Osteocyte (in vitro differentiated cells): ENCODE measurements around the gene PDGFB. TPM values are rescaled to one million over a fixed set of nuclear protein-coding genes. Genes with fewer than 3 reads are reported as not detected.
A peak's percentile ranks its signal among the peaks of the same experiment; 100 is the strongest.

Experiments used
- DNase-seq: peaks from one replicate; pipeline ENCODE4 v3.0.0; 2021; ENCODE audit warnings: mixed read lengths; ENCODE audit not compliant: unreplicated experiment; ENCODE audit errors: extremely low spot score
- H3K27ac Mint-ChIP-seq: one replicate; pipeline ENCODE4 v1.8.0; 2021; ENCODE audit warnings: mild to moderate bottlenecking, mixed read lengths; ENCODE audit not compliant: unreplicated experiment
- H3K27me3 Mint-ChIP-seq: one replicate; pipeline ENCODE4 v1.8.0; 2021; ENCODE audit warnings: mixed read lengths; ENCODE audit not compliant: unreplicated experiment
- H3K36me3 Mint-ChIP-seq: one replicate; pipeline ENCODE4 v1.8.0; 2021; ENCODE audit warnings: mixed read lengths; ENCODE audit not compliant: unreplicated experiment
- H3K4me1 Mint-ChIP-seq: one replicate; pipeline ENCODE4 v1.8.0; 2021; ENCODE audit warnings: mixed read lengths; ENCODE audit not compliant: unreplicated experiment
- H3K4me3 Mint-ChIP-seq: one replicate; pipeline ENCODE4 v1.8.0; 2021; ENCODE audit warnings: mild to moderate bottlenecking, moderate library complexity, mixed read lengths; ENCODE audit not compliant: unreplicated experiment
- H3K9me3 Mint-ChIP-seq: one replicate; pipeline ENCODE4 v1.8.0; 2021; ENCODE audit warnings: mixed read lengths; ENCODE audit not compliant: unreplicated experiment
- total RNA-seq: library from RNA; stranded (reverse); gene quantifications from 2 replicates; pipeline ENCODE4 v1.2.1, GENCODE V29; 2021
- TF ChIP-seq, protein P1 (sequence below): fragments of 200-600 bp; sonication (generic); IDR thresholded peaks from 2 replicates; pipeline ENCODE4 v1.5.0; 2021; ENCODE audit warnings: antibody characterized with exemption, mild to moderate bottlenecking, moderate library complexity

PDGFB gene
- total RNA-seq, 1 donor from 2014 or later = 16.8 TPM

DNA sequence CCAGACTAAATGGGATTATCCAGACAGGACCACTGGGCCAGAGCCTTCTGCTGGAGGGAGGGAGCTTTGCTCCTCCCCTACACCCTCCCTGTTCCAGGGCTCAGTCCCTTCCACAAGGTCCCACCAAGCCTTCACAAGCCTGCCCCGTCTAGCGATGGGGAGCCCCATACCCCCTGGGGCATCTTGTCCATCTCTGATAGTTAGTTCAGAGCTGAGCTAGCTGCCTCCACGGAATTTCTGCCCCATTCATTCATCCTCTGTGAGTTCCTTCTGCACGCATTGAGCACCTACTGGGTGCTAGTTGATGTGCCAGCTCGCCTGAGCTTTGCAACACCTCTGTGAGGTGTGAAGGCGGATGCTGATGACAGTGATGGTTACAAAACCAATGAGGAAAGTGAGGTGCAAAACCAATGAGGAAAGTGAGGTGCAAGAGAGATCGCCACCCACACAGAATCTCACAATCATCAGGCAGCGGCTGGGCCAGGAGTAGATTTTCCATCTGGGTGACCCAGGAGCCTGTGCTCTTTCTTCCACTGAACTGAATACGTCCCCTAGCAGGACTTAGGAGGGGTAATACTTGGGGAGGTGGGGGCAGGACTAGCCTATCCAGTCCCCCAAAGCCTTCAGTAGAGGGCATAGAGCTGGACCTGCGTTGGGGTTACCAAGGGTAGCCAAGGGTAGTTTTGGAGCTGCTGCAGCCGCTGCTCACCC lies 70.8 kb downstream of the PDGFB start:
- peak overlapping the region; percentile 100 for H3K27ac Mint-ChIP-seq
- H3K4me1 Mint-ChIP-seq = peaks cover 62% of the 10 kb centered on the region
- H3K4me3 Mint-ChIP-seq = no peak overlapping the region
- TF ChIP-seq, protein P1, sequence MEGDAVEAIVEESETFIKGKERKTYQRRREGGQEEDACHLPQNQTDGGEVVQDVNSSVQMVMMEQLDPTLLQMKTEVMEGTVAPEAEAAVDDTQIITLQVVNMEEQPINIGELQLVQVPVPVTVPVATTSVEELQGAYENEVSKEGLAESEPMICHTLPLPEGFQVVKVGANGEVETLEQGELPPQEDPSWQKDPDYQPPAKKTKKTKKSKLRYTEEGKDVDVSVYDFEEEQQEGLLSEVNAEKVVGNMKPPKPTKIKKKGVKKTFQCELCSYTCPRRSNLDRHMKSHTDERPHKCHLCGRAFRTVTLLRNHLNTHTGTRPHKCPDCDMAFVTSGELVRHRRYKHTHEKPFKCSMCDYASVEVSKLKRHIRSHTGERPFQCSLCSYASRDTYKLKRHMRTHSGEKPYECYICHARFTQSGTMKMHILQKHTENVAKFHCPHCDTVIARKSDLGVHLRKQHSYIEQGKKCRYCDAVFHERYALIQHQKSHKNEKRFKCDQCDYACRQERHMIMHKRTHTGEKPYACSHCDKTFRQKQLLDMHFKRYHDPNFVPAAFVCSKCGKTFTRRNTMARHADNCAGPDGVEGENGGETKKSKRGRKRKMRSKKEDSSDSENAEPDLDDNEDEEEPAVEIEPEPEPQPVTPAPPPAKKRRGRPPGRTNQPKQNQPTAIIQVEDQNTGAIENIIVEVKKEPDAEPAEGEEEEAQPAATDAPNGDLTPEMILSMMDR = no peak
- no peaks in the 10 kb centered on the region for H3K27me3 Mint-ChIP-seq
- H3K36me3 Mint-ChIP-seq = no peaks in the 10 kb centered on the region
- peak; percentile 81 for DNase-seq
- H3K9me3 Mint-ChIP-seq = no peaks in the 10 kb centered on the region

Other genes with a start within 250 kb of the PDGFB start
- gene APOBEC3C, start 230.7 kb downstream of the PDGFB start, total RNA-seq = 30.7 and 32.4 TPM in 2 replicates
- gene APOBEC3D, start 223.9 kb downstream of the PDGFB start, total RNA-seq = 2.8 TPM in 2 replicates
- gene APOBEC3F, start 204.1 kb downstream of the PDGFB start, total RNA-seq = 9.9 and 13.0 TPM in 2 replicates
- 2.7 and 3.0 TPM in 2 replicates for gene APOBEC3G, start 167.7 kb downstream of the PDGFB start, total RNA-seq
- gene APOBEC3H, start 147.7 kb downstream of the PDGFB start, total RNA-seq = not detected in 2 replicates
- 8.1 and 9.6 TPM in 2 replicates for gene CBX7, start 92.3 kb downstream of the PDGFB start, total RNA-seq
- gene RPL3, start 74.6 kb upstream of the PDGFB start, total RNA-seq = 1,770 and 1,792 TPM in 2 replicates
- gene SYNGR1, start 105.0 kb upstream of the PDGFB start, total RNA-seq = 24.0 and 26.6 TPM in 2 replicates
- 30.6 and 30.7 TPM in 2 replicates for gene TAB1, start 154.8 kb upstream of the PDGFB start, total RNA-seq
- gene MGAT3, start 212.0 kb upstream of the PDGFB start, total RNA-seq = 9.4 and 10.9 TPM in 2 replicates